Left ventricle myocardium superior (tissue), 1 donor: Measurements from ENCODE around the gene APBB3. TPM values are rescaled to one million over a fixed set of nuclear protein-coding genes. Genes with fewer than 3 reads are reported as not detected.
"Not testable (repeated sequence)": the region's sequence is repeated elsewhere in the genome, so short reads cannot be mapped to it uniquely, and the experiment has no call there.

Source experiments
- ATAC-seq: fragments of 200-7000 bp; cut with Tn5 transposase; one replicate; pipeline ENCODE4 v1.9.1; 2020; ENCODE audit warnings: mild to moderate bottlenecking, moderate library complexity
- DNase-seq: peaks from one replicate; pipeline ENCODE4 v3.0.0-alpha.2; 2020
- intact Hi-C: fragments of 100-400 bp; cut with micrococcal nuclease; formaldehyde crosslinking; loops from one replicate; pipeline ENCODE4 v1.11.0; 2022
- long read RNA-seq: library from polyadenylated mRNA; unstranded; transcript quantifications from one replicate; pipeline ENCODE4 v2.0.0, GENCODE V29; 2021
- total RNA-seq: library from RNA; stranded (reverse); fragmentation: NEBNext Ultra II Directional; extraction: Animal tissue kit (Norgen Biotek cat#: 25700); gene quantifications from one replicate; pipeline ENCODE4 v1.2.1, GENCODE V29; 2021
- donor health status: DM: no; HTN: yes; CAD: no; lungs with severe emphysema.

The APBB3 gene, protein sequence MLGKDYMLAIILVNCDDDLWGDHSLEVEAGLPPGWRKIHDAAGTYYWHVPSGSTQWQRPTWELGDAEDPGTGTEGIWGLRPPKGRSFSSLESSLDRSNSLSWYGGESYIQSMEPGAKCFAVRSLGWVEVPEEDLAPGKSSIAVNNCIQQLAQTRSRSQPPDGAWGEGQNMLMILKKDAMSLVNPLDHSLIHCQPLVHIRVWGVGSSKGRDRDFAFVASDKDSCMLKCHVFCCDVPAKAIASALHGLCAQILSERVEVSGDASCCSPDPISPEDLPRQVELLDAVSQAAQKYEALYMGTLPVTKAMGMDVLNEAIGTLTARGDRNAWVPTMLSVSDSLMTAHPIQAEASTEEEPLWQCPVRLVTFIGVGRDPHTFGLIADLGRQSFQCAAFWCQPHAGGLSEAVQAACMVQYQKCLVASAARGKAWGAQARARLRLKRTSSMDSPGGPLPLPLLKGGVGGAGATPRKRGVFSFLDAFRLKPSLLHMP
- 13.3 TPM for total RNA-seq
- long read RNA-seq, partial matches to known transcripts: 1 of 4 reads
- long read RNA-seq, other reads (novel, unspliced or antisense): 2 of 4 reads

- DNase-seq (peak; percentile 96), ATAC-seq (peak; percentile 94)
- intact Hi-C loops: no loop called here
These were observed at the start of gene APBB3, which contains the start of gene SLC35A4 for GRCh38 chr5:140564196-140565023. APBB3 (minus strand) TSS chr5:140564598; CDS start chr5:140564245, 353 bp downstream. SLC35A4 (plus strand) TSS chr5:140564828; CDS start chr5:140567170, 2,342 bp downstream.

DNA sequence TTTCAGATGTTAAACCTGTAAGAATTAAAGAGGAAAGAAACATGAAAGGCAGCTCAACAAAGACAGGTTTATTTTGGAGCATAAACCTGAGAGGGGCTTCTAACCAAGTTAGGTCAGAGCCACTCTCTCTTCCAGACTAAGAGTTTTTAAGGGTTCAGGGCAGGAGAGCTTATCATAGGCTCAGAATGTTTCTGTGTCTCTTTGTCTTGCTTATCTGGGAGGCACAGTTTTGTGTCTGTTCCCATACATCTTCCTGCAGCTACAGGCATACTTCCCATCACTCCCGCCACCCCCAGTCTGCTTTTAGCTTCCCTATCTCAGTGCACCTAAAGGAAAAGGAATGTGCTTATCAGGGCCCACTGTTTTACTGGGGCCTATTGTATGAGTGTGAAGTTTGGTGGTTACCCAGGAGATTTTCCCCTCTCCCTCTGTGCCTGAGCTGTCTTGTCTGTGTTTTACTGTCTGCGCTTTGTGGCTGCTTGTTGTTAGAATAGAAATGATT, 46.7 kb upstream of the APBB3 start:
- DNase-seq: no peak
- peak; percentile 35 for ATAC-seq

GRCh38 chr5:140609126-140609525, 44.7 kb upstream of the APBB3 start:
- intact Hi-C loops: no loop called here
- DNase-seq (peak; percentile 46), ATAC-seq (peak; percentile 76)

More for the DNA sequence above, 46.7 kb upstream of the APBB3 start:
- intact Hi-C loops: no loop called here

GRCh38 chr5:140608722-140609121, 44.3 kb upstream of the APBB3 start:
- ATAC-seq: no peak
- intact Hi-C loops: no loop called here
- no peak for DNase-seq

- ATAC-seq: no peak
- intact Hi-C loops: no loop called here
- no peak for DNase-seq
These were observed 42.6 kb upstream of the APBB3 start for GRCh38 chr5:140607031-140607430.

DNA sequence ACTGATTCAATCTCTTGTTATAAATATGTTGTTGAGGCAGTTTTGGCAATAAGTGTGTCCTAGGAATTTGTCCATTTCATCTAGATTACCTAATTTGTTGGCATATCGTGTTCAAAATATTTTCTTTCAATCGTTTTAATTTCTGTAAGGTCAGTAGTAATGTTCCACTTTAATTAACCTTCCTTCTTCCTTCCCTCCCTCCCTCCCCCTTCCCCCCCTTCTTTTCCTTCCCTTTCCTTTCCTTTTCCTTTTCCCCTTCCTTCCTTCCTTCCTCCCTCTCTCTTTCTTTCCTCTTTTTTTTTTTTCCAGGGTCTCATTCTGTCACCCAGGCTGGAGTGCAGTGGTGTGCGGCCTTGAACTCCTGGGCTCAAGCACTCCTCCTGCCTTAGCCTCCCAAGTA, 41.5 kb upstream of the APBB3 start:
- intact Hi-C loops: no loop called here
- no peak for ATAC-seq
- DNase-seq: no peak

DNA sequence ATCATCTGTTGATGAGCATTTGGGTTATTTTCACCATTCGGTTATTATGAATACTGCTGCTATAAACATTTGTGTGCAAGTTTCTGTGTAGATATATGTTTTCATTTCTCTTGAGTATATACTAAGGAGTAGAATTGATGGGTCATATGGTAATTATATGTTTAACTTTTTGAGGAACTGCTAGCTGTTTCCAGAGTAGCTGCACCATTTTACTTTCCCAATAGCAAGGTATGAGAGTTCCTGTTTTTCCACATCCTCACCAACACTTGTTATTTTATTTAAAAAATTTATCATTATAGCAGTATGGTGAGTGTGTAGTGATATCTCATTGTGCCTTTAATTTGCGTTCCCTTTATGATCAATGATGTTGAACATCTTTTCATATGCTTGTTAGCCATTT, 39.3 kb upstream of the APBB3 start:
- DNase-seq (no peak), ATAC-seq (no peak)
- intact Hi-C loops: no loop called here

- DNase-seq, intact Hi-C loops, ATAC-seq: not testable (repeated sequence)
These were observed 39.0 kb upstream of the APBB3 start for GRCh38 chr5:140603446-140603698.

GRCh38 chr5:140602147-140602546, 37.7 kb upstream of the APBB3 start:
- ATAC-seq: peak; percentile 37
- DNase-seq: no peak
- intact Hi-C loops: no loop called here

GRCh38 chr5:140600096-140600495, 35.7 kb upstream of the APBB3 start:
- DNase-seq (no peak), ATAC-seq (no peak)
- intact Hi-C loops: no loop called here

GRCh38 chr5:140598836-140599235, 34.4 kb upstream of the APBB3 start:
- ATAC-seq (no peak), DNase-seq (no peak)
- intact Hi-C loops: no loop called here

GRCh38 chr5:140596321-140596741, 31.9 kb upstream of the APBB3 start:
- ATAC-seq (peak; percentile 75), DNase-seq (no peak)
- intact Hi-C loops: no loop called here

GRCh38 chr5:140595538-140596300, 31.3 kb upstream of the APBB3 start:
- ATAC-seq (peak; percentile 82), DNase-seq (no peak)
- intact Hi-C loops: no loop called here

GRCh38 chr5:140594169-140594568, 29.8 kb upstream of the APBB3 start:
- intact Hi-C loops: no loop called here
- ATAC-seq (no peak), DNase-seq (no peak)

DNA sequence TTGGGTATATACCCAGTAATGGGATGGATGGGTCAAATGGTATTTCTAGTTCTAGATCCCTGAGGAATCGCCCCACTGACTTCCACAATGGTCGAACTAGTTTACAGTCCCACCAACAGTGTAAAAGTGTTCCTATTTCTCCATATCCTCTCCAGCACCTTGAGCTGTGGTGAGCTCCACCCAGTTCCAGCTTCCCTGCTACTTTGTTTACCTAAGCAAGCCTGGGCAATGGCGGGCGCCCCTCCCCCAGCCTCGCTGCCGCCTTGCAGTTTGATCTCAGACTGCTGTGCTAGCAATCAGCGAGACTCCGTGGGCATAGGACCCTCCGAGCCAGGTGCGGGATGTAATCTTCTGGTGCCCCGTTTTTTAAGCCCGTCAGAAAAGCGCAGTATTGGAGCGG, 28.7 kb upstream of the APBB3 start:
- ATAC-seq, intact Hi-C loops, DNase-seq: not testable (repeated sequence)

DNA sequence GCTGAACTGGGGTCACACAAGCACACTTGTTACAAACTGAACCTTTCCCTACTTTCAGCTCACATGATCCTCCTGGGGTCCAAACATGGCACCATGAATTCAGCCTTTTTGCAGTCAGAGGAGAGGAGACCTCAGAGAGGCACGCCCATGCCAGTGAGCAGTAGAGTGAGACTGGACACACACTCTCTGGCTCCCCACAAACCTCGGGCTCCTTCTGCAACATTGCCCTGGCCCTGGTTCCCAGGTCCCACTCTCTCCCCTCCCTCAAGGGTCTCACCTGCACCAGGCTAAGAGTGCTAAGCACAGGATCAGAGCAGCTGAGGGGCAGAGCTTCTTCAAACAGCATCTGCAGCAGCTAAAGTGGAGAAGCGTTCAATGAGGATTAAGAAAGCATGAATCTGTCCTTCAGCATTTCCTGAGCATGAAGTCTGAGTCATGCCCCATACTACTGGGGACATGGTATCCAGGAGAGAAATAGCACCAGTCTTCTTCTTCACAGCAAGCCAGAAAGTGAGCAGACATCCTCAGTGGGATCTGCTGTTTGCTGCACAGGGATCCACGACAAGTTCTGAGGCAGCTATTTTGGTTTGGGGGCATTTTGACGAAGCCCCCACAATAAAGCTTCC, 27.5 kb upstream of the APBB3 start:
- DNase-seq: no peak
- no peak for ATAC-seq
- intact Hi-C loops: no loop called here

DNA sequence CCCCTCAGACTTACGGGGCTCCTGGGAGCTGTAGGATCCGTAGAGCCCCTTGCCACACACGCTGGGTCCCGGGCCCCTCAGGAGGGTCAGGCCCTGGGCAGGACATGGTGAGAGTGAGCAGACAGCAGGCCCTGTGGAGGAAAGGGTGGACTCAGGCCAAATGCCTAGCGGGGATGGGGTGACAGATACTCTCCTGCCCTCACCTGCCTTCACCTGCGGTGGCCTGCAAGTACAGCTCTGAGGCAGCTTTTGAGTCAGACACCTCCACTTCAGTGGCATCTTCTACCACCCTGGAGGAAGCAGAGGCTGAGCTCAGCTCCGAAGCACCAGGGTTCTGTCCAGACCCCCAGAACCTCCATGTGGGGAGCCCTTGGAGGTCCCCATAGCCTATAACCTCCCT, 26.5 kb upstream of the APBB3 start:
- intact Hi-C loops: no loop called here
- ATAC-seq: no peak
- DNase-seq: no peak

- intact Hi-C loops: no loop called here
- peak; percentile 71 for ATAC-seq
- DNase-seq: no peak
These were observed 24.1 kb upstream of the APBB3 start for GRCh38 chr5:140588311-140589070.
